ENCODE data around the gene IFRD2. TPM values are rescaled to one million over a fixed set of nuclear protein-coding genes. Genes with fewer than 3 reads are reported as not detected.

IFRD2 gene
- total and polyA plus RNA-seq, 9 of the 15 experiments (the other 6 are each of a cell fraction or from before 2014, with no cell fraction given): 30.5 to 115 (median 52.8) TPM

- TF ChIP-seq ETS1 (conservative IDR thresholded peaks at IDR 0.05; ENCODE audit: control insufficient read depth, low read depth, low read length) (no peak), HDAC8 (tag; IDR thresholded peaks at IDR 0.05) (no peak), THRA (IDR thresholded peaks at IDR 0.05) (no peak), GMEB1 (CRISPR knock-in tag; IDR thresholded peaks at IDR 0.05) (no peak), RBM22 (IDR thresholded peaks at IDR 0.05; ENCODE audit: low read depth, low read length, poor library complexity, severe bottlenecking) (no peak), NR0B1 (IDR thresholded peaks at IDR 0.05; ENCODE audit: partially characterized antibody) (no peak), RBM17 (IDR thresholded peaks at IDR 0.05; ENCODE audit: borderline replicate concordance, low read depth, low read length) (no peak), NRF1 (conservative IDR thresholded peaks at IDR 0.05 in 1 of 2, IDR thresholded peaks at IDR 0.05 in 1 of 2) (peak; percentile 31 to 43; a peak in 2 of 4 replicates), MXD1 (CRISPR knock-in tag; IDR thresholded peaks at IDR 0.05; ENCODE audit: borderline replicate concordance, poor library complexity, severe bottlenecking) (no peak), MED1 (CRISPR knock-in tag; IDR thresholded peaks at IDR 0.05; ENCODE audit: borderline replicate concordance) (no peak), GABPB1 (CRISPR knock-in tag; IDR thresholded peaks at IDR 0.05) (peak; percentile 30; the same call in 1 of the 2 replicates), STAT5A (IDR thresholded peaks at IDR 0.05; ENCODE audit: borderline replicate concordance, low read length) (no peak), HDAC3 (IDR thresholded peaks at IDR 0.05; ENCODE audit: borderline replicate concordance, partially characterized antibody) (no peak), SIN3A (IDR thresholded peaks at IDR 0.05; ENCODE audit: borderline replicate concordance in 2 of 2, control insufficient read depth in 1 of 2, low read depth in 2 of 2, low read length in 2 of 2) (no peak), PURB (CRISPR knock-in tag; IDR thresholded peaks at IDR 0.05; ENCODE audit: low read depth) (no peak), SMAD1 (IDR thresholded peaks at IDR 0.05; ENCODE audit: low read depth, low read length, partially characterized antibody) (no peak), YBX1 (IDR thresholded peaks at IDR 0.05) (no peak), HEY1 (CRISPR knock-in tag; IDR thresholded peaks at IDR 0.05; ENCODE audit: borderline replicate concordance) (no peak), RHOXF2B (CRISPR knock-in tag; conservative IDR thresholded peaks at IDR 0.05) (no peak), EP400 (IDR thresholded peaks at IDR 0.05) (peak; percentile 42; the same call in 1 of the 2 replicates)
Measured at GRCh38 chr3:50340448-50341329, 48.5 kb upstream of the IFRD2 start, which contains the start of gene RASSF1 (continued).
